ENCODE measurements around the gene DDX27.
"Not testable (repeated sequence)": the region's sequence is repeated elsewhere in the genome, so short reads cannot be mapped to it uniquely, and the experiment has no call there.

The DDX27 gene

GRCh38 chr20:49219091-49219923 is at the start of gene DDX27:
TSS of gene DDX27 (plus strand) at chr20:49219416. CDS start at chr20:49219449, 33 bp downstream.
- peak; percentile 96 to 100 for DNase-seq

GRCh38 chr20:49169547-49169946 is 49.7 kb upstream of the DDX27 start:
- no peak for DNase-seq

GRCh38 chr20:49170714-49171113 is 48.5 kb upstream of the DDX27 start:
- DNase-seq: no peak

- no peak for DNase-seq
Measured at GRCh38 chr20:49171909-49172308, 47.3 kb upstream of the DDX27 start.

- no peak for DNase-seq
Measured at GRCh38 chr20:49172413-49172812, 46.8 kb upstream of the DDX27 start.

GRCh38 chr20:49174183-49174582 is 45.0 kb upstream of the DDX27 start:
- DNase-seq: no peak

- peak; percentile 15 to 21 for DNase-seq
Measured at GRCh38 chr20:49179368-49180277, 39.6 kb upstream of the DDX27 start.

- no peak for DNase-seq
Measured at GRCh38 chr20:49181265-49181877, 37.8 kb upstream of the DDX27 start.

GRCh38 chr20:49183444-49183843 is 35.8 kb upstream of the DDX27 start:
- DNase-seq: no peak

GRCh38 chr20:49184084-49184501 is 35.1 kb upstream of the DDX27 start:
- not testable (repeated sequence) for DNase-seq

GRCh38 chr20:49184691-49185070 is 34.5 kb upstream of the DDX27 start:
- DNase-seq: no peak

- peak; percentile 21 to 28 for DNase-seq
Measured at GRCh38 chr20:49185071-49185761, 34.0 kb upstream of the DDX27 start.

- peak; percentile 55 to 70 for DNase-seq
Measured at GRCh38 chr20:49186535-49187329, 32.5 kb upstream of the DDX27 start.

GRCh38 chr20:49187330-49187850 is 31.8 kb upstream of the DDX27 start:
- no peak for DNase-seq

GRCh38 chr20:49187851-49188641 is 31.2 kb upstream of the DDX27 start, which contains the start of gene STAU1:
TSS of gene STAU1 (minus strand) at chr20:49188334. CDS start at chr20:49166201, 22,133 bp downstream.
- peak; percentile 92 to 93 for DNase-seq

GRCh38 chr20:49192944-49193518 is 26.2 kb upstream of the DDX27 start:
- DNase-seq: not testable (repeated sequence)

- no peak for DNase-seq
Measured at GRCh38 chr20:49199729-49200293, 19.4 kb upstream of the DDX27 start.

- DNase-seq: no peak
Measured at GRCh38 chr20:49203011-49203410, 16.2 kb upstream of the DDX27 start.

GRCh38 chr20:49203746-49204145 is 15.5 kb upstream of the DDX27 start:
- no peak for DNase-seq

- peak in 1 of 2 donors; percentile 29 for DNase-seq
Measured at GRCh38 chr20:49207076-49207475, 12.1 kb upstream of the DDX27 start.
